Stimulated activated CD4-positive, alpha-beta T cell treated with anti-CD3 and anti-CD28 coated beads, Interleukin-1b, Interleukin-23, amount 100 ng/mL, for 24 hours (primary cell): Measurements from ENCODE around the gene TBATA.

Experiments used
- DNase-seq, 4 experiments: peaks; one replicate each; pipeline ENCODE4 v3.0.0-alpha.2; 2020; ENCODE audit warnings: low read depth in 4 of 4, low spot score in 1 of 4

The TBATA gene

DNA sequence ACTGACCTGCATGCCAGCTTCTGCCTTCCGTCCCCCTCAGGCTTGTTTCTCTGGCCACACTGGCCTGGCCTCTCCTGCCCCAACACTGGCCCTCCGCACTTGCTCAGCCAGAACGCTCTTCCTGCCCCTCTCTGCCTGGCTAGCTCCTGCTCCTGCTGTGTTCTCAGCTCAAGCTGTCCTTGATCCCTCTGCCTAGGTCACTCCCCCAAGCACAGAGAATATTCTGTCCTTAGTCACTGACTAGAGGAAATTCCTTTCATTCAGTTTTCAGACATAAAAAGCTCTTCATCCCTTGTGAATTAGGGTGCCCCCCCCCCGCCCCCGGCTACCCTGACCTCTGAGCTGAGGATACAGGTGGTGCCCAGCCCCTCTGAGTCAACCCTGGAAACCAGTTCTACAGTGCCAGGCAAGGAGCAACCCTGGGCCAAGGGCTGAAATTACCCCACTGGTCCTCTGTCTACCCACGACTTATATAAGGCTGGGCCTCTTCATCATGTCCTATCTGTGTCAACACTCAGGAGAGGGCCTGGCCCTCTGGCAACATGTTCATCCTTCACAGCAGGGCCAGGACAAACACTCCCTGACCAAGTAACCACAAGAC, 23.9 kb upstream of the TBATA start:
- DNase-seq = no peak

DNA sequence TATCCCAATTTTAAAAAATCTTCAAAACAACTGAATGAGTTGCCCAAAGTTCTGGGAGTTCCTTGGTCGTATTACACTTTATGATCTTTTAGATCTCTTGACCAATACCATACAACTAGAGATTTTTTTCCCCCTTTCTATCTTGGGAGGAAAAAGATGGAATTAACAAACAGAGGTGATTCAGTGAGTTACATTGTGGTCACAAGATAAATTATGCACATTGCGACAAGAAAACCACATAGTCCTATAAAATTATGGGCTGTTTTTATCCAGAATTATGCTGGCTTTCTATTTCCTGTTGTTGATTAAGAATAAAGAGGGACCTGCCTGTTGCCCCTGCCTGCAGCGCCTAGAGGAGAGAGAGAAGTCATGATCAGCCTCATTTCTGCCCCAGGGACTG, 22.4 kb upstream of the TBATA start:
- no peak for DNase-seq

DNA sequence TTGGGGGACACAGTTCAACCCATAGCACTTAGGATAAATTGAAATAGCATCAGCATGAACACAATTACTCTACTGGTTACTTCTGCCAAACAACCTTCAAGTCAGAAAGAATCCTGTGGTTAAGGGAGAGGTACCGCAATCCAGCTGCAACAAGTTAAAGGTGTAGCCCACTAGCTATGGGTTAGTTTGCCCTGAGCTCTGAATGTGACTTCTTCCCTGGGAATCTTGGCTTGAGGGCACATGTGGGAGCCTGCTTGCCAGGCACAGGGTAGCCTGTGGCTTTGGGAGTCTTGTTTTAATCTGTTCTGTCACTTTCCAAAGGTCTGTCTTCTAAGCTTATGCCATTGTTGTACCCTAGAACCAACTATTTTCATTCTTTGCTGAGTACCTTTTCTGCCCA, 21.7 kb upstream of the TBATA start:
- no peak for DNase-seq

DNA sequence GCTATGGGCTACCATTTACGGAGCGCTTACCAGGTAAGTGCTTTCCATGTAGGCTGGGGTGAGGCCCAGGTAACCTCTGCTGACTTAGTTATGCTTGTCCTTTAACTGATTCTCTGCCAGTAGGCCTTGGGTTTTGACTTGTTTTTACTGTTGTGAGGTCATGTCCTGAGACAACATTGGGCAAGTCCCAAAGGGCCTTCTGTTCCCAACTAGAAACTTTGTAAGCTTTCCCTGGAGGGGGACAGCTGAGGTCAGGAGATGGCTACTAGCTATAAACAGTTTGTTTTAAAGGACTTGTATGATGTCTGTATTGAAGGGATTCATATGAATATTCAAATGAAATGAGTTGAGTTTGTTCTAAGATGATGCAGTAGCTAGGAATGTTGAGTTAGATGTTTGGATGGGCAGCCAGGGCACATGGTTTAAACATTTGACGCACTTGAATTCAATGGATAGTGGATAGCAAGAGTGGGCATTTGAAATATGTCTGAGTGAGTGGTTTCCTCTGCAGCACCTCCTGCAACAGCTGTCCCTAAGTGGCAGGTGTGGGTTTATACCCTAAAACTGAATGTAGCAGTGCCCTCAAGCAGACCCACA, 20.5 kb upstream of the TBATA start:
- DNase-seq = no peak

DNA sequence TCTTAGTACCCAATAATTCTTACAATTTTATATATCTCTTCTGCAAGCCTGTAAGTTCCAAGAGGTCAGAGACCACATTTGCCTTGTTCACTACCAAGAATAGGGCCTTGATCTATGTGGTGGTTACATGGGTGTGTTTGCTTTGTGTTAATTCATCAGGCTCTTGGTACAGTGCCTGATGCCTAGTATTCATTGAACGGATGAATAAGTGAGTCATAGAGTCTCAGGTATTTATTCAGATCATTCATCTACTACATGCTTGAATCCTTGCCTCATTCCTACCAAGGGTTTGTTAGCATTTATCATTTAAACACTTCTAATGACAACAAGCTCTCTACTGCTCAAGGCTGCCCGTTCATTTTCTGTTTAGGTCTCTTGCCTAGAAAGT, 19.2 kb upstream of the TBATA start:
- DNase-seq = no peak

DNA sequence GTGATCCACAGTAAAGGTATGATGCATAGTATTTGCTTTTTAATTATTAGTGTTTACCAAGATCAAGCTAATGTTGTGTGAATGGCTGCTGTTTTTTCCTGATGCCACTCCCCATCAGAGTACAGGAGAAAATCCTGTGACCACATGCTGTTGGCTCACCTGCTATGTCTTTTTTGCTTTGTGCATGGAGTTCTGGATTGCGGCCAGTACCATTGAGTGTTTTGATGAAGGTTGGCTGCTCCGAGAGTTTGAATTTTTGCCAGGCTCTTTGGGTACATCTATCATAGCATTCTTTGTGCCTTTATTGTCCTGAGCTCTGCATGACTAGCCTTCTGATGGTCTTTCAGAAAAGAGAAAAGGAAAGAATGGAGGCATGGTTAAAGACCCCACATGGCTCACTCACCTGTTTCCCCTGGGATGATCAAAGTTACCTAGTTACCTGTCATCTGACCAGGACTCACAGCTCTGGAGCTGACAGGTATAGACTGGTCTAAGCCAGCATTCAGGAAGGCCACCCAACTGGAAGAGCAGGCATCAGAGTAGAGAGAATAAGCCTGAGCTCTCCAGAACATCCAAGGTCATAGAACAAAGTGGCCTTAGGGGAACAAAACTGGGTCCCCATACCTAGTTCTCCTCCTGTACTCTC, 18.7 kb upstream of the TBATA start:
- DNase-seq = no peak

DNA sequence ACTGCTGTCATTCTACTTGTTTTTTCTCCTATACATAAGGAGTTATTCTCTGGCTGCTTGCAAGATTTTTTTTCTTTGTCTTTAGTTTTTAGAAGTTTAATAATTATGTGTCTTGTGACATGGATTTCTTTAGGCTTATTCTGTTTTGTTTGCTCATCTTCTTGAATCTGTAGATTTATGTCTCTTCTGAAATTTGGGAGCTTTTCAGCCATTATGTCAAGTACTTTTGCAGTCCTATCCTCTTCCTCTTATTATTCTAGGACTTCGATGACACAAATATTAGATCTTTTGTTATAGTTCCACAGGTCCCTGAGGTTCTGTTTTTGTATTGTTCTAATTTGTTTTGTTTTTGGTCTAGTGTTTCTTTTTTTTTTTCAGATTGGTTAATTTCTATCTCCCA, 16.7 kb upstream of the TBATA start:
- no peak for DNase-seq

DNA sequence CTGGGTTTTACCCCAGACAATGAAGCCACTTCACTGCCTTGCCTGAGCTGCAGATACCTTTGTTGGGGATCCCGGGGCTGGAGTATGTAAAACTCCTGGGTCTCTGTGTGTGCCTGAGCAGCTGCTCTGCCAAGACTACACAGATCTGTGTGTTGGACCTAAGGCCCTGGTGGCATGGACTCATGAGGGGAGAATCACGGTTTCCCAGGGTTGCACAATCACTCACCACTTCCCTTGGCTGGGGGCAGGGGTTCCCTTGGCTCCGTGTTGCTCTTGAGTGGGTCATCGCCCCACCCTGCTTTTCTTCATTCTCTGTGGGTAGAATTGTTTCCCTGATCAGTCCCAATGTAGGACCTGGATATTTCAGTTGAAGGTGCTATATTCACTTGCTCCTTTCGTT, 13.9 kb upstream of the TBATA start:
- no peak for DNase-seq

DNA sequence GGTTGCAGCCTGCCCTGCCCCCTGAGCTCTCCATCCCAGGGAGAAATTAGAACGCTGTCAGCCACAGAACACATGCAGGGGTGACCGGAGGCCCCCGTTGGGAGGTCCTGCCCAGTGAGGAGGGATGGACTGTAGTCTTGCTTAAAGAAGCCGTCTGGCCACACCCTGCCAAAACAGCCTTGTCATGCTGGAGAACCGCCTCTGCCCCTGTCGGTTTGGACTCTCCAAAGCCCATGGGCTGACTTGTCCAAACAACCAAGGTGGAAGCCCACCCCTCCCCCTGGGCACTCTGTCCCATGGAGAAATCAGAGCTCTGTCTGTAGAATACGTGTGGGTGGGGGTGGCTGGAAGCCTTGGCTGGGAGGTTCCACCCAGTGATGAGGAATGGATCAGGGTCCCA, 12.7 kb upstream of the TBATA start:
- DNase-seq = no peak

DNA sequence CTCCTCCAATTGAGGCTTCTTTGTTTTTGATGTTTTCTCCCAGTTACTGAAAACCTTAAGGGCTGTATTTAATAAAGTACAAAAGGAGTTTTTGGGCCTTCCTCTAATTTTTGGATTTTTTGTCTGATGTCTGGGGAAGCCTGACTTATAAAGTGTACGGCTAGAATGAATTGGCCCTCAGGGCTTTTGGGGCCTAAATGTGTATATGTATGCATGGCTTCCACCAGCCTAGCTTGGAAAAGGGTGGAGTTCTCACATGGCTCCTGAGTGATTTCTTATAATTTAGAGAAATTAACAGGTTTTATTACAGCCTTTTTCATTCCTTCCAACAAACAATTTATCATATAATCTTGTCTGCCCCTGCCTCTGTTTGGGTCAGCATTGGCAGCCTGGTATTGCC, 10.4 kb upstream of the TBATA start:
- no peak for DNase-seq

DNA sequence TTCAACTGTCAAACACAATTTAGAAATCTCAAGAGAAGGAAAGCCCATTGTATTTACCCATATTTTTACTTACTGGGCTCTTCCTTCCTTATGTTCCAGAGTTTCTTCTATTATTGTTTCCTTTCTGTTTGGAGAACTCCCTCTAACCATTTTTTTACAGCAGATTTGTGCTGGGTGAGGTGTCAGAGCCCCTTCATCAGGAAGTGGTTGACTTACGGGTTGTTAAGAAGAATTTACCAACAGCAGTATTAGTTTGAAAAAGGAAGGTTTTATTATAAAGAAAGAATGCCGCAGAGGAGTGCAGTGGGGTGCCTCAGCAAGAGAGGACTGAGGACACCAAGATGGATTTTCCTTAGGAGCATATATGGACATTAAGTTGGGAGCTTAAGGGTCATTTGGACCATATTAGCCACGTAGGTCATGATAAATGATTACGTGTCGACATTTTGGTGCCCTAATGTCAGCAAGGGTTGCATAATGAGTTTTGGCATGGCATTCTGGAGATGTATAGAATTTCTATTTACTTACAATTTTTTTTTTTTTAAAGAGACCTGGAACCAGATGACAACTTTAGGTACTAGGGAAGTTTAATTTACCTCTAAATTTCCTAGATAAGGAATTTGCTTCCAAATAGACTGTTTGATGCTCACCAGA, 6.3 kb upstream of the TBATA start:
- DNase-seq = no peak

DNA sequence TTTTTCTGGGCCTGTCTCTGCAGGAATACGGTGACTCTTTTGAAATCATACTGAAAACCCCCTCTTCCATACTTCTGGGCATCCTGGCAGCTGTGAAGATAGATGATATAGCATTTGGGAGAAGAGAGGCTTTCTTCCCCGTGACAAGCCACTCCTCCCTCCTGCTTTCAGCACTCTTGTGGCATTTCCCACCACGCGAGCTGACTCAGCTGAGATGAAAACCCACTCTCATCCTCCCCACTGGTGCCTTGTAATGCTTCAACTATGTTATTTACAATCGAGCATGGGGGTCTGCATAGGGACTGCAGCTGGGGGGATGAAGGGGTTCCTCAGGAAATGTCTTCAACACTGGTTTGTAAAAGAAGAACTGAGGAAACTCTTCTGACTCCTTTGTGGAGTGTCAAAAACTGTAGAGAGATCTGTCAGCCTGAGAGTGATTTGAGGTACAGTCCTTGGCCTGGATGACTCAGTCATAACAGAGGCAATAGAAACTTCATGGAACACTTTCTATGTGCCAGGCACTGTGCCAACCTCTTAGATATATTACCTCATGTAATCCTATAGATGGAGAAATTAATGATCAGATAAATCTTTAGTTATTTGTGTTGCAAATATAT, 1.7 kb upstream of the TBATA start:
- DNase-seq = peak in 1 of 4 experiments; percentile 4

DNA sequence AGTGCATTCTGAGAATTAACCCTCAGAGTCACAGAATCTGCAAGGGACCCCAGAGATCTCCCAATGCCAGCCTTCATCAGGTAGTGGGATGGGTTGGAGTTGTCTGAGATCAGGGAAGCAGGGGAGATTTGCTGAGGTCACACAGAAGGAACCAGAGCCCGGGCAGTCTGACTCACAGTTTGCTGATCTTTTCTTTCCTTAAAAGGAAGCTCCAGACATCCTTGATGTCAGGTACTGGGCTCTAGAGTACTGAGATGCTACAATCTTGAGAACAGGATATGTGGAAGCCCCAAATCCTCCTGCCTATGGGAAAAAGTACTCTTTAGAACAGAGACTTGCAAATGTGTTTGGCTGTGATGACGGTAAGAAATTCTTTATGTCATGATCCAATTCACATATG, 706 bp downstream of the TBATA start:
- DNase-seq = no peak

DNA sequence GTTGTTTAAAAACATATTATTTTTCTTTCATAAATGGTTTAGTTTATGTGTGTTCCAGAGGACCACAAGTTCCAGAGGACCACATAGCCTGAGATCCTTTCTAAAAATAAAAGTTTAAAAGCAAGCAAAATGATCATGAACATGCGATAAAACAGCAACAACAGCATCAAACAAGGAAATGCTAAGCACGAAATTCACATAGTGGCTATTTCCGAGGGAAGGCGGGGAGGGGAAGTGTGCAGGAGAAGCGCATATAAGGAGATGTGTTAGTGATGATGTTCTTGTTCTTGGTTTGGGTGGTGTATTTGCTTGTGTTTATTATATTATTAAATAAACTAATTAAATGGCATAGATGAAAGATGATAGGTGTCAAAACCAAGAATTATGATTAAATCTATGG, 1.2 kb downstream of the TBATA start:
- no peak for DNase-seq

DNA sequence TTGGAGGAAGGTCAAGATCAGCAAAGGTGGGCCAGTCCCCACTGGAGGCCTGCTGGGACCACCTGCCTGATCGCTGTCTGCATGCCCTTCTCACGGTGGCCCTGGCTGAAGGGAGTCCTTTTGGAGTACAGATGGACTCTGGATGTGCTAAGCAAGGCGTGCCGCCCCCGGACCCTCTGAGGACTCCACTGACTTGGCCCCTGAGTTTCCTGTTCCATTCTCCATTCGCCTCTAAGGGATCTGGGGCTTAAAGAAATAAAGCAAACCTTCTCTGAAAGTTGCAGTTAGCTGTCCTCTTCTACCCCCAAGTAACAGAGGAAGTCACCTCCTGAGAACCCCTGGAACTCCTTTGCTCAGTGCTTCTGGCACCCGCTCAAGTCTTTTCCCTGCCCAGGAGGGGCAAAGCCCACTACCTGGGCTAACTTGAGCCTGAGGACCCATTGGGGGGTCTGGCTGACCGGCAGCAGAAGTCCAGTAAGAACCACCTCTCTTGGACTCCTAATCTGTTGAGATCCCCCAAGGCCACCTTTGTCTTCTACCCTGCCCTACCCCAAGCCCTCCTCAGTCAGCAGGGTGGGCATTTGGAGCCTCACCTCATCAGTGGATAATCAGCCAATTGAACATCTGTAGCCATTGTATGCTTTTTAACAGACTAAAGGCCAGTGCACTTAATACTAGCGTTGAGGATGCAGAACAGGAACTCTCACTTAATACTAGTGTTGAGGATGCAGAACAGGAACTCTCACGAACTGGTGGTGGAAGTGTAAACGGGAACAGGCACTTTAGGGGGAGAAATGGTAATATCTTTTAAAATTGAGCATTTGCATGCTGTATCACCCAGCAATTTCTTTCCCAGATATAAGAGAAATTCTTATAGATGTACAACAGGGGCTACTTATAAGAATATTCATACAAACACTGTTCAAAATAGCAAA, 2.2 kb downstream of the TBATA start:
- no peak for DNase-seq

DNA sequence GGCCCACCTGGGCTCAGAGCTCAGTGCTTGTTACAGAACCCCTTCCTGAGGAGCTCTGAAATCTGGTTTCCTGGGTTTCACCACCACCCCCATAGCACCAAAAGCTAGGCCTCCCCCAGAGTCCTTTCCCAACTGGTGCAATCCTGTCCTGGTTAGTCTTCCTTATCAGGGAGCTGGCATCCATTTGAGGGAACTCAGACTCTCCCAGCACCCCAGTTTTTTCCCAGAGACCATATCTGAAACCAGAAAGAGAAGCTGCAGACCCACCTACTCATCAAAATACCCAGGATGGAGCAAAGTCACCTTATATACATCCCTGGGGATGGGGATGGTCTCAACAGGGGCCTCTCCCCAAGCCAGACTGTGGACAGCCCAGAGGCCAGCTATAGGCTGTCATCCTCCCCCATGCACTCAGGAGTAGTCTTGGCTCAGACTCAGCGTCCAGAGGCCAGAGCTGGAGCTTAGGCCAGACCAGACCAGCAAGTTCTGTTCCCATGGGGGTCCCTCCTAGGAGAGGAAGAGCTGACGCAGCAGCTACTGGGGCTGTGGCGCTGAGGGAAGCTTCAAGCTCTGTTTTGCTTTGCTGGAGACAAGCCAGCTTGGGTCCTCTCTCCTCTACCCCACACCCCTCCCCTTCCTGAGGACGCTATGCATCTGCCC, 3.0 kb downstream of the TBATA start:
- DNase-seq = no peak

DNA sequence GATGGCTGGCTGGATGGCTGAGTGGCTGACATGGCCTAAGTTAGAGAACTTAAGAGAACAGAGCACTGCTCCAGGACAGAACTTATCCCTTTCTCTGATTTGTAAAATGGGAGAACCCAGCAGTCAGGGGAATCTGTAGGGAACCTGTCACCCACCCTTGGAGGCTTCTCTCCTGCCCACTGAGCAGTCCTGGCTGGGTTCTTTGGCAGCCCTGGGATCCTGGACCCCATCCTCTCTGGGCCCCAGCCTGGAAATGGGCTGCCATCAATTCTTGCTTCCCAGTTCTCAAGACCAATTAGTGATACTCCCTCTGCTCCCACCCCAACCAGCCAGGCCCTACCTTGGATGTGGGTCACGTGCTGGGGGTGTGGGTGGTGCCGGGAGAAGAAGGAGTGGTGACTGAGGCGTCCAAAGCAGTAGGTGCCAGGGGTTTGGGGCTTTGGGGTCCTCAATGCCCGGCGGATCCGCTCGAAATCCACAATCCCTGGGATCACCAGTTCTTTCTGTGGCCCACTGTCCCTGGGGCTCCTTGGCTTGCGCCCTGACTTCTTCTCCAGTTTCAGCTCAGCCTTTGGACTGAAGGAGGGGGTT, 3.6 kb downstream of the TBATA start:
- DNase-seq = no peak

DNA sequence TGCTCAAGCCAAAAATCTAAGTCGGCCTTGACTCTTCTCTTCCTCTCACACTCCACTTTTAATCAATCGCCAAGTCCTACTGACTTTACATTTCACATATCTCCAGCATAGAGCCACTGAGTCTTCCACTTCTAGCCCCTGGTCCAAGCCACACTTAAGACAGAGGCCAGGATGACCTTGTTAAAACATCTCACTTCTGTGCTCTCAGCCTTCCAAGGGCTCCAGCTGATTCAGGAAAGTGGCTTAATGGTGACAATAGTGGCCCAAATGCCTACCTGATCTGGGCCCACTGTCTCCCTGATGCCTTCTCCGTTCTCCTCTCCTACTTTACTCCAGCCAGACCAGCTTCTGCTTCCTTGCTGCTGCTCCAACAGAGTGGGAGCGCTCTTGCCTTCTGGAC, 4.4 kb downstream of the TBATA start:
- no peak for DNase-seq

DNA sequence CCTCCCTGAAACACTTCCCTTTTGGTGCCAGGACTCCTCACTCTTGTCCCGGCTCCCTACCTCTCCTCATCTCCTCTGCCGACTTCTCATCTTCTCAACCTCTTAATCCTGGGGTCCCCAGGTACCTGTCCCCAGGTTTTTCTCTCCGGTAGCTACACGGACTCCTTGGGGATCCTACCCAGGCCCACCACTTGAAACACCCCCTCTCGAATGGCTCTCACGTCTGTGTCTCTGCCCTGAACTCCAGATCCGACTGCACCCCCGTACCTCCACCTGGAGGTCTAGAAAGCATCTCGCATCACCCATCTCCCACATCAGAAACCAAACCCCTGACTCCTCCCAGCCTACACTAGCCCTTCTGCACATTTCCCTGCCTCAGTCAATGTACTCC, 4.8 kb downstream of the TBATA start:
- no peak for DNase-seq
